Measurements from ENCODE around the gene IFT52.

The IFT52 gene

DNA sequence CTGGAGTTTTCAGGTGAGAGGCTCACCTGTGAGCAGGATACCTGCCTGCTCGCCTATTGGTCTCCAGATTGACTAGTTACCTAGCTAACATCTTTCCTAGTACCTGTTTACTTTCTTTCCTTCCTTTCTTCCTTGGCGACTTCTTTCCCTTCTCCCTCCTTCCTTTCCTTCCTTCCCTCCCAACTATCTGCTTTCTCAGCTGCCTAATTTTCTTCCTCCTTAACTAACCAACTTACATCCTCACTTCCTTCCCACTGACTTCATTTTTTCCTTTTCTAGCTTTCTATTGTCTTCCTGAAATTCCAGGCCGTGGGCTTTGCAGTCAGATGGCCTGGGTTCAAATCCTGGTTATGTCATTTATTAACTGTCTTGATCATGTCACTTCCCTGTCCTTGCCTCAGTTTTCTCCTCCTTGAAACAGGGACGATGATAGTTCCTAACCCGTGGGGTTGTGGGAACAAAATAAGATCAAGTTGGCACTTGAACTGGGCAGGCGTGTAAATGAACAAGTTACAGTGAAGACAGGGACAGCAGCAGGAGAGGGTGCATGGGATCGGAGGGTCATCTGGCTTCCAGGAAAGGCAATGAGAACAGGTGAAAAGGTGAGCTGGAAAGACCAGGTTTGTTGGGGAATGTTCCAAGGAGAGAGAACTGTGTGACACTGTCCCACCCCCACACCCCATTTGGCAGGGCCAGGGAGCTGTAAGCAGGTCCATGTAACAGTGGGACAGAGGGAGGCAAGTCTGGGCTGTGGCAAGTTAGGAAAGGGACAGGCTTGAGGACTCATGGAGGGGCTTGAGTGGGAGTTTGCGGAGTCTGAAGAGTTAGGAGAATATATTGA lies 31.4 kb upstream of the IFT52 start:
- no peak for TF ChIP-seq REST (IDR thresholded peaks at IDR 0.05; ENCODE audit: low read depth)
- no peak for TF ChIP-seq NFIC (IDR thresholded peaks at IDR 0.05)
- no peak for TF ChIP-seq TCF12 (IDR thresholded peaks at IDR 0.05; ENCODE audit: low read depth)
- TF ChIP-seq, protein P1, sequence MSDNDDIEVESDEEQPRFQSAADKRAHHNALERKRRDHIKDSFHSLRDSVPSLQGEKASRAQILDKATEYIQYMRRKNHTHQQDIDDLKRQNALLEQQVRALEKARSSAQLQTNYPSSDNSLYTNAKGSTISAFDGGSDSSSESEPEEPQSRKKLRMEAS (IDR thresholded peaks at IDR 0.05): no peak
- no peak for TF ChIP-seq RAD21 (IDR thresholded peaks at IDR 0.05; ENCODE audit: low read depth)
- no peak for TF ChIP-seq CEBPB (IDR thresholded peaks at IDR 0.05)
- TF ChIP-seq EGR1 (IDR thresholded peaks at IDR 0.05): no peak
- no peak for TF ChIP-seq TEAD4 (IDR thresholded peaks at IDR 0.05)
- no peak for TF ChIP-seq FOXM1 (IDR thresholded peaks at IDR 0.05; ENCODE audit: borderline replicate concordance, low read depth)
- no peak for TF ChIP-seq EP300 (IDR thresholded peaks at IDR 0.05; ENCODE audit: borderline replicate concordance)
- TF ChIP-seq, protein P2, sequence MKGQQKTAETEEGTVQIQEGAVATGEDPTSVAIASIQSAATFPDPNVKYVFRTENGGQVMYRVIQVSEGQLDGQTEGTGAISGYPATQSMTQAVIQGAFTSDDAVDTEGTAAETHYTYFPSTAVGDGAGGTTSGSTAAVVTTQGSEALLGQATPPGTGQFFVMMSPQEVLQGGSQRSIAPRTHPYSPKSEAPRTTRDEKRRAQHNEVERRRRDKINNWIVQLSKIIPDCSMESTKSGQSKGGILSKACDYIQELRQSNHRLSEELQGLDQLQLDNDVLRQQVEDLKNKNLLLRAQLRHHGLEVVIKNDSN (IDR thresholded peaks at IDR 0.05): no peak
- TF ChIP-seq ZBTB7A (IDR thresholded peaks at IDR 0.05; ENCODE audit: low read depth): no peak
- TF ChIP-seq CREB1 (IDR thresholded peaks at IDR 0.05; ENCODE audit: low read depth): no peak
- TF ChIP-seq YY1 (IDR thresholded peaks at IDR 0.05; ENCODE audit: low read depth): no peak
- TF ChIP-seq TAF1 (IDR thresholded peaks at IDR 0.05; ENCODE audit: low read depth): no peak

DNA sequence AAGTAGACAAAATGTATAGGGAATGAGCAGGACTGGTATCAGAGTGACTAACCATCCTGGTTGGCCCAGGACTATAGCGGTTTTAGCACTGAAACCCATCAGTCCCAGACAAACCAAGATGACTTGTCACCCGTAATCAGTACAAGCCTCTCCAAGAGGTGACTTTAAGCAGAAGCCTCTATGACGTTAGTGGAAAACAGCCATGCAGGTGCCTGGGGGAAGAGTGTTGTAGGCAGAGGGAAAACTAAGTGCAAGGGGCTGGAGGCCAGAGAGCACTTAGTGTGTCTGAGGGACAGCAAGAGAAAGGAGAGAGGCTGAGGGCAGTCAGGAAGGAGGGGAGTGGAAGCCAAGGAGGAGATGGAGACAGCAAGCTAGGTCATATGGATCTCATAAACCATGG lies 29.8 kb upstream of the IFT52 start:
- TF ChIP-seq, protein P1 (IDR thresholded peaks at IDR 0.05): no peak
- TF ChIP-seq YY1 (IDR thresholded peaks at IDR 0.05; ENCODE audit: low read depth): no peak
- TF ChIP-seq CEBPB (IDR thresholded peaks at IDR 0.05): no peak
- no peak for TF ChIP-seq NFIC (IDR thresholded peaks at IDR 0.05)
- no peak for TF ChIP-seq EGR1 (IDR thresholded peaks at IDR 0.05)
- no peak for TF ChIP-seq TAF1 (IDR thresholded peaks at IDR 0.05; ENCODE audit: low read depth)
- TF ChIP-seq CREB1 (IDR thresholded peaks at IDR 0.05; ENCODE audit: low read depth): no peak
- TF ChIP-seq, protein P2 (IDR thresholded peaks at IDR 0.05): no peak
- no peak for TF ChIP-seq TCF12 (IDR thresholded peaks at IDR 0.05; ENCODE audit: low read depth)
- TF ChIP-seq TEAD4 (IDR thresholded peaks at IDR 0.05): no peak
- TF ChIP-seq REST (IDR thresholded peaks at IDR 0.05; ENCODE audit: low read depth): no peak

- TF ChIP-seq RAD21 (IDR thresholded peaks at IDR 0.05; ENCODE audit: low read depth) (peak; percentile 36; the same call in 1 of the 2 replicates), TCF12 (IDR thresholded peaks at IDR 0.05; ENCODE audit: low read depth) (no peak), CEBPB (IDR thresholded peaks at IDR 0.05) (no peak), REST (IDR thresholded peaks at IDR 0.05; ENCODE audit: low read depth) (no peak), CREB1 (IDR thresholded peaks at IDR 0.05; ENCODE audit: low read depth) (no peak), TAF1 (IDR thresholded peaks at IDR 0.05; ENCODE audit: low read depth) (no peak)
Observed at GRCh38 chr20:43563429-43563828, 27.3 kb upstream of the IFT52 start.

GRCh38 chr20:43563991-43564390 lies 26.7 kb upstream of the IFT52 start:
- TF ChIP-seq TEAD4 (IDR thresholded peaks at IDR 0.05): no peak
- TF ChIP-seq, protein P2 (IDR thresholded peaks at IDR 0.05): no peak
